Endothelial cell of umbilical vein (primary cell): Measurements from ENCODE around the gene NALCN. TPM values are rescaled to one million over a fixed set of nuclear protein-coding genes. Genes with fewer than 3 reads are reported as not detected.

ENCODE experiments used
- BruUV-seq: library from RNA; stranded (reverse); fragments of 400-500 nt; replicated peaks from 2 replicates; lab custom pipeline; 2021; lab: Mats Ljungman, UMichigan
- CTCF ChIA-PET: fragments of 300-600, 350-600 bp; sonication (Branson Sonifier 250); formaldehyde crosslinking; loops from one replicate; lab custom pipeline; 2021; ENCODE audit warnings: antibody characterized with exemption, inconsistent platforms; lab: Charles Lee
- POLR2A ChIA-PET: fragments of 300-600, 350-600 bp; sonication (Branson Sonifier 250); formaldehyde crosslinking; loops from one replicate; lab custom pipeline; 2021; ENCODE audit warnings: antibody characterized with exemption, inconsistent platforms; lab: Charles Lee
- DNase-seq: peaks from one replicate; pipeline ENCODE4 v3.0.0-alpha.2; 2011; ENCODE audit warnings: low read depth, low spot score
- FAIRE-seq: peaks from 2 replicates; lab custom pipeline; 2011; peaks lifted over from hg19 to GRCh38; lab: Jason Lieb, UNC
- H2AFZ ChIP-seq: 2 replicates; pipeline ENCODE4 v1.6.0; 2012; ENCODE audit warnings: low read depth, low read length, control low read depth, inconsistent platforms
- H3K27ac ChIP-seq: 2 replicates; pipeline ENCODE4 v1.5.1; 2011; ENCODE audit warnings: low read depth, mild to moderate bottlenecking, control low read depth, low read length, moderate library complexity; ENCODE audit not compliant: insufficient read depth
- H3K27me3 ChIP-seq, 2 experiments: 2 replicates each; pipeline versions ENCODE4 v1.6.0 to v1.6.1; 2011; ENCODE audit warnings: low read length in 2 of 2, mixed read lengths in 1 of 2; ENCODE audit not compliant: control insufficient read depth in 2 of 2, insufficient read depth in 2 of 2
- H3K36me3 ChIP-seq, 2 experiments: 2 replicates in 1 of 2; 3 replicates in 1 of 2; pipeline ENCODE4 v1.5.1; 2011; ENCODE audit warnings: low read length in 2 of 2, mild to moderate bottlenecking in 1 of 2, moderate library complexity in 1 of 2; ENCODE audit not compliant: control insufficient read depth in 2 of 2, insufficient read depth in 2 of 2; ENCODE audit errors: extremely low read depth in 1 of 2
- H3K4me1 ChIP-seq: 3 replicates; pipeline ENCODE4 v1.5.1; 2011; ENCODE audit warnings: mild to moderate bottlenecking, low read length; ENCODE audit not compliant: control insufficient read depth, insufficient read depth; ENCODE audit errors: extremely low read depth
- H3K4me2 ChIP-seq: 2 replicates; pipeline ENCODE4 v1.6.1; 2011; ENCODE audit warnings: low read length, control low read depth, mixed read lengths; ENCODE audit not compliant: insufficient read depth
- H3K4me3 ChIP-seq, 3 experiments: fragments of 200-600 bp in 1 of 3; sonication (generic), shearing (Covaris generic) in 1 of 3; replicated peaks in 1 of 3; 2 replicates each; pipeline ENCODE4 v1.5.1; 2011 to 2016; ENCODE audit warnings: control low read depth in 3 of 3, low read length in 3 of 3, mild to moderate bottlenecking in 2 of 3, inconsistent platforms in 1 of 3, low read depth in 1 of 3, moderate library complexity in 1 of 3; ENCODE audit not compliant: insufficient read depth in 1 of 3
- H3K79me2 ChIP-seq: 2 replicates; pipeline ENCODE4 v1.6.0; 2012; ENCODE audit warnings: low read length, inconsistent platforms; ENCODE audit not compliant: control insufficient read depth, insufficient read depth
- H3K9ac ChIP-seq: replicated peaks from 2 replicates; pipeline ENCODE3; 2011; ENCODE audit warnings: low read length, control low read depth; ENCODE audit not compliant: insufficient read depth; ENCODE audit errors: extremely low read depth
- H3K9me1 ChIP-seq: replicated peaks from 3 replicates; pipeline ENCODE4 v1.6.0; 2011; ENCODE audit warnings: mild to moderate bottlenecking, low read length; ENCODE audit not compliant: control insufficient read depth, insufficient read depth; ENCODE audit errors: extremely low read depth
- H3K9me3 ChIP-seq: replicated peaks from 2 replicates; pipeline ENCODE4 v1.5.1; 2012; ENCODE audit warnings: low read length, inconsistent platforms; ENCODE audit not compliant: control insufficient read depth, insufficient read depth
- H4K20me1 ChIP-seq: replicated peaks from 2 replicates; pipeline ENCODE3; 2011; ENCODE audit warnings: mild to moderate bottlenecking, low read length; ENCODE audit not compliant: control insufficient read depth, insufficient read depth; ENCODE audit errors: extremely low read depth
- EZH2 ChIP-seq: IDR thresholded peaks from 2 replicates; pipeline ENCODE4 v1.6.1; 2012; ENCODE audit warnings: borderline replicate concordance, low read depth, mild to moderate bottlenecking, moderate library complexity, low read length, inconsistent platforms; ENCODE audit not compliant: severe bottlenecking
- FOS ChIP-seq: IDR thresholded peaks from 2 replicates; pipeline ENCODE4 v1.6.1; 2011; ENCODE audit warnings: mild to moderate bottlenecking, low read length, moderate library complexity, borderline replicate concordance; ENCODE audit not compliant: insufficient read depth
- GATA2 ChIP-seq: IDR thresholded peaks from 2 replicates; pipeline ENCODE4 v1.7.0; 2011; ENCODE audit warnings: low read depth, mild to moderate bottlenecking, moderate library complexity, mixed read lengths, low read length; ENCODE audit not compliant: insufficient read length, insufficient read depth
- JUN ChIP-seq: IDR thresholded peaks from 2 replicates; pipeline ENCODE4 v1.6.1; 2011; ENCODE audit warnings: borderline replicate concordance, low read depth; ENCODE audit not compliant: insufficient read length, insufficient read depth
- MAX ChIP-seq: IDR thresholded peaks from 2 replicates; pipeline ENCODE4 v1.6.1; 2011; ENCODE audit not compliant: insufficient read depth, insufficient read length
- MYC ChIP-seq: IDR thresholded peaks from one replicate; pipeline ENCODE4 v1.6.1; 2011; ENCODE audit warnings: mild to moderate bottlenecking, low read depth, low read length
- POLR2A ChIP-seq: IDR thresholded peaks from 2 replicates; pipeline ENCODE4 v1.6.1; 2012; ENCODE audit warnings: low read depth, mild to moderate bottlenecking, control low read depth, low read length
- POLR2AphosphoS5 ChIP-seq: IDR thresholded peaks from 2 replicates; pipeline ENCODE4 v1.6.1; 2012; ENCODE audit warnings: low read depth, mild to moderate bottlenecking, control low read depth, low read length, moderate library complexity; ENCODE audit not compliant: insufficient read depth
- dilution Hi-C: fragments of 300-500 bp; cut with MboI; formaldehyde crosslinking; loops from one replicate; pipeline ENCODE4 v1.15.0; 2019; ENCODE audit warnings: low sequenced_read_pairs; ENCODE audit not compliant: extremely low pct_ligation_motif_present
- intact Hi-C: fragments of 100-400 bp; cut with micrococcal nuclease; formaldehyde crosslinking; loops from one replicate; pipeline ENCODE4 v1.10.0; 2022
- polyA plus RNA-seq, 4 experiments: library from polyadenylated mRNA; depleted of rRNA in 3 of 4; stranded (reverse) in 3 of 4; unstranded in 1 of 4; fragments of >200 nt; gene quantifications; 2 replicates each; pipeline versions ENCODE4 v1.2.1 to v1.2.3, GENCODE V29; 2011 to 2012; ENCODE audit warnings: missing spikeins in 1 of 4
- total RNA-seq: library from RNA; stranded (reverse); gene quantifications from 2 replicates; pipeline ENCODE4 v1.2.3, GENCODE V29; 2021
- TF ChIP-seq, protein P1 (sequence below), 2 donors: IDR thresholded peaks; 1 replicate in 1 of 2; 2 replicates in 1 of 2; pipeline ENCODE4 v1.5.1; 2011; ENCODE audit warnings: low read length in 2 of 2, mild to moderate bottlenecking in 2 of 2, moderate library complexity in 2 of 2, control low read depth in 1 of 2, inconsistent platforms in 1 of 2, low read depth in 1 of 2; ENCODE audit not compliant: insufficient read depth in 1 of 2; ENCODE audit errors: extremely low read depth in 1 of 2

NALCN gene
- total and polyA plus RNA-seq, 2 donors (not counting 3 experiments of a cell fraction or from before 2014, with no cell fraction given) = 3.3 to 4.4 TPM

- Histone ChIP-seq H3K36me3 (no peaks in the 10 kb centered on the region), H3K9ac (no peak overlapping the region), H3K4me3 (no peak overlapping the region), H3K27ac (no peak overlapping the region), H3K4me2 (no peak overlapping the region), H3K79me2 (no peaks in the 10 kb centered on the region), H3K4me1 (peaks cover 14% of the 10 kb centered on the region), H3K9me1 (no peaks in the 10 kb centered on the region), H3K27me3 (no peaks in the 10 kb centered on the region), H3K9me3 (no peaks in the 10 kb centered on the region), H2AFZ (no peak overlapping the region), H4K20me1 (no peaks in the 10 kb centered on the region)
- CTCF ChIA-PET = interaction anchor here (1.4 kb wide), 1 partner anchor 10 kb away, joined by 3 read pairs; no protein-coding TSS in a partner anchor
- no peak for FAIRE-seq
- dilution Hi-C loops (no loop called here), intact Hi-C loops (no loop called here)
- POLR2A ChIA-PET = no interaction called here
- BruUV-seq = no TSS peak
- no peak for DNase-seq
- TF ChIP-seq MYC = no peak
- TF ChIP-seq JUN = no peak
- TF ChIP-seq EZH2 = no peak
- no peak for TF ChIP-seq POLR2A
- TF ChIP-seq GATA2 = no peak
- TF ChIP-seq POLR2AphosphoS5 = no peak
- no peak for TF ChIP-seq FOS
- no peak for TF ChIP-seq MAX
- TF ChIP-seq, protein P1, sequence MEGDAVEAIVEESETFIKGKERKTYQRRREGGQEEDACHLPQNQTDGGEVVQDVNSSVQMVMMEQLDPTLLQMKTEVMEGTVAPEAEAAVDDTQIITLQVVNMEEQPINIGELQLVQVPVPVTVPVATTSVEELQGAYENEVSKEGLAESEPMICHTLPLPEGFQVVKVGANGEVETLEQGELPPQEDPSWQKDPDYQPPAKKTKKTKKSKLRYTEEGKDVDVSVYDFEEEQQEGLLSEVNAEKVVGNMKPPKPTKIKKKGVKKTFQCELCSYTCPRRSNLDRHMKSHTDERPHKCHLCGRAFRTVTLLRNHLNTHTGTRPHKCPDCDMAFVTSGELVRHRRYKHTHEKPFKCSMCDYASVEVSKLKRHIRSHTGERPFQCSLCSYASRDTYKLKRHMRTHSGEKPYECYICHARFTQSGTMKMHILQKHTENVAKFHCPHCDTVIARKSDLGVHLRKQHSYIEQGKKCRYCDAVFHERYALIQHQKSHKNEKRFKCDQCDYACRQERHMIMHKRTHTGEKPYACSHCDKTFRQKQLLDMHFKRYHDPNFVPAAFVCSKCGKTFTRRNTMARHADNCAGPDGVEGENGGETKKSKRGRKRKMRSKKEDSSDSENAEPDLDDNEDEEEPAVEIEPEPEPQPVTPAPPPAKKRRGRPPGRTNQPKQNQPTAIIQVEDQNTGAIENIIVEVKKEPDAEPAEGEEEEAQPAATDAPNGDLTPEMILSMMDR (IDR thresholded peaks at IDR 0.05; ENCODE audit: extremely low read depth in 1 of 2, insufficient read depth in 1 of 2, low read depth in 1 of 2, low read length in 2 of 2) = no peak
Measured at GRCh38 chr13:101346942-101347728, 69.2 kb downstream of the NALCN start.
